Left hindlimb (tissue), 1 donor: ENCODE measurements around the gene AHNAK2.
"Not testable (repeated sequence)": the region's sequence is repeated elsewhere in the genome, so short reads cannot be mapped to it uniquely, and the experiment has no call there.

Source experiments
- DNase-seq: peaks from one replicate; pipeline ENCODE4 v3.0.0-alpha.2; 2018

Gene AHNAK2

DNA sequence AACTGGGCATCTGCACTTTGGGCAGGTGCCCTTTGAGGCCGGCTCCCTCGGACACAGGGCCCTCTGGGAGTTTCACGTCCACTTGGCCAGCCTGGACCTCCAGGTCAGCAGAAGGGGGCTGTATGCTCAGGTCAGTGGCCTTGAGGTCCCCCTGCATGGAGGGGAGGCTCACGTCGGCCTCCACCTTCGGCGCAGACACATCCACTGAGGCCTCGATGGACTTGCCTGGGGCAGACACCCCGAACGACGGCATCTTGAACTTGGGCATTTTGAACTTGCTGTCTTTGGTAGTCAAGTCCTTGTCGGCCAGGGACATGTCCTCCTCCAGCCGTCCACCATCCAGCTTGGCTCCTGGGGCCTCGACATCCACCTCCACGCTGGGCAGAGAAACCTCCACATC, 27.5 kb downstream of the AHNAK2 start:
- not testable (repeated sequence) for DNase-seq

DNA sequence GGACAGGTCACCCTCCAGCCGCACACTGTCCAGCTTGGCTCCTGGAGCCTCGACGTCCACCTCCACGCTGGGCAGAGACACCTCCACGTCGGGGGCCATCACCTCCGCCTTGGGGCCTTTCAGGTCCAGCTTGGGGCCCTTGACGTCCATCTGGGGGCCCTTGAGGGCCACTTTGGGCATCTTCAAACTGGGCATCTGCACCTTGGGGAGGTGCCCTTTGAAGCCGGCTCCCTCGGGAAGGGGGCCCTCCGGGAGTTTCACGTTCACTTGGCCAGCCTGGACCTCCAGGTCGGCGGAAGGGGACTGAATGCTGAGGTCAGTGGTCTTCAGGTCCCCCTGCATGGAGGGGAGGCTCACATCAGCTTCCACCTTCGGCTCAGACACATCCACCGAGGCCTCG, 28.2 kb downstream of the AHNAK2 start:
- DNase-seq, result no peak

DNA sequence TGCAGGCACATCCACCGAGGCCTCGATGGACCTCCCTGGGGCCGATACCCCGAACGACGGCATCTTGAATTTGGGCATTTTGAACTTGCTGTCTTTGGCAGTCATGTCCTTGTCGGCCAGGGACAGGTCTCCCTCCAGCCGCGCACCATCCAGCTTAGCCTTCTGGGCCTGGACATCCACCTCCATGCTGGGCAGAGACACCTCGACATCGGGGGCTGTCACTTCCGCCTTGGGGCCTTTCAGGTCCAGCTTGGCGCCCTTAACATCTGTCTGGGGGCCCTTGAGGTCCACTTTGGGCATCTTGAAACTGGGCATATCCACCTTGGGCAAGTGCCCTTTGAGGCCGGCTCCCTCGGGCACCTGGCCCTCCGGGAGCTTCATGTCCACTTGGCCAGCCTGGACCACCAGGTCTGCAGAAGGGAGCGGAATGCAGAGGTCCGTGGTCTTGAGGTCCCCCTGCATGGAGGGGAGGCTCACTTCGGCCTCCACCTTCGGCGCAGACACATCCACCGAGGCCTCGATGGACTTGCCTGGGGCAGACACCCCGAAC, 28.7 kb downstream of the AHNAK2 start:
- DNase-seq, result not testable (repeated sequence)

DNA sequence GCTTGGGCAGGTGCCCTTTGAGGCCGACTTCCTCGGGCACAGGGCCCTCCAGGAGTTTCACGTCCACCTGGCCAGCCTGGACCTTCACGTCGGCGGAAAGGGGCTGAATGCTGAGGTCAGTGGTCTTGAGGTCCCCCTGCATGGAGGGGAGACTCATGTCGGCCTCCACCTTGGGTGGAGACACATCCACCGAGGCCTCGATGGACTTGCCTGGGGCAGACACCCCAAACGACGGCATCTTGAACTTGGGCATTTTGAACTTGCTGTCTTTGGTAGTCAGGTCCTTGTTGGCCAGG, 29.5 kb downstream of the AHNAK2 start:
- DNase-seq, result no peak

DNA sequence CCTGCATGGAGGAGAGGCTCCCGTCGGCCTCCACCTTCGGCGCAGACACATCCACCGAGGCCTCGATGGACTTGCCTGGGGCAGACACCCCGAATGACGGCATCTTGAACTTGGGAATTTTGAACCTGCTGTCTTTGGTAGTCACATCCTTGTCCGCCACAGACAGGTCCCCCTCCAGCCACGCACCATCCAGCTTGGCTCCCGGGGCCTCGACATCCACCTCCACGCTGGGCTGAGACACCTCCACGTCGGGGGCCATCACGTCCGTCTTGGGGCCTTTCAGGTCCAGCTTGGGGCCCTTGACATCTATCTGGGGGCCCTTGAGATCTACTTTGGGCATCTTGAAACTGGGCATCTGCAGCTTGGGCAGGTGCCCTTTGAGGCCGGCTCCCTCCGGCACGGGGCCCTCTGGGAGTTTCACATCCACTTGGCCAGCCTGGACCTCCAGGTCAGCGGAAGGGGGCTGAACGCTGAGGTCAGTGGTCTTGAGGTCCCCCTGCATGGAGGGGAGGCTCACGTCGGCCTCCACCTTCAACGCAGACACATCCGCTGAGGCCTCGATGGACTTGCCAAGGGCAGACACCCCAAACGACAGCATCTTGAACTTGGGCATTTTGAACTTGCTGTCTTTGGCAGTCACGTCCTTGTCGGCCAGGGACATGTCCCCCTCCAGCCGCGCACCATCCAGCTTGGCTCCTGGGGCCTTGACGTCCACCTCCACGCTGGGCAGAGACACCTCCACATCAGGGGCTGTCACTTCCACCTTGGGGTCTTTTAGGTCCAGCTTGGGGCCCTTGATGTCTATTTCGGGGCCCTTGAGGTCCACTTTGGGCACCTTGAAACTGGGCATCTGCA, 30.1 kb downstream of the AHNAK2 start:
- not testable (repeated sequence) for DNase-seq

DNA sequence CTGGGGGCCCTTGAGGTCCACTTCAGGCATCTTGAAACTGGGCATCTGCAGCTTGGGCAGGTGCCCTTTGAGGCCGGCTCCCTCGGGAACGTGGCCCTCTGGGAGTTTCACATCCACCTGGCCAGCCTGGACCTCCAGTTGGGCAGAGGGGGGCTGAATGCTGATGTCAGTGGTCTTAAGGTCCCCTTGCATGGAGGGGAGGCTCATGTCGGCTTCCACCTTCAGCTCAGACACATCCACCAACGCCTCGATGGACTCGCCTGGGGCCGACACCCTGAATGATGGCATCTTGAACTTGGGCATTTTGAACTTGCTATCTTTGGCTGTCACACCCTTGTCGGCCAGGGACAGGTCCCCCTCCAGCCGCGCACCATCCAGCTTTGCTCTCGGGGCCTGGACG, 31.0 kb downstream of the AHNAK2 start:
- DNase-seq, result not testable (repeated sequence)

DNA sequence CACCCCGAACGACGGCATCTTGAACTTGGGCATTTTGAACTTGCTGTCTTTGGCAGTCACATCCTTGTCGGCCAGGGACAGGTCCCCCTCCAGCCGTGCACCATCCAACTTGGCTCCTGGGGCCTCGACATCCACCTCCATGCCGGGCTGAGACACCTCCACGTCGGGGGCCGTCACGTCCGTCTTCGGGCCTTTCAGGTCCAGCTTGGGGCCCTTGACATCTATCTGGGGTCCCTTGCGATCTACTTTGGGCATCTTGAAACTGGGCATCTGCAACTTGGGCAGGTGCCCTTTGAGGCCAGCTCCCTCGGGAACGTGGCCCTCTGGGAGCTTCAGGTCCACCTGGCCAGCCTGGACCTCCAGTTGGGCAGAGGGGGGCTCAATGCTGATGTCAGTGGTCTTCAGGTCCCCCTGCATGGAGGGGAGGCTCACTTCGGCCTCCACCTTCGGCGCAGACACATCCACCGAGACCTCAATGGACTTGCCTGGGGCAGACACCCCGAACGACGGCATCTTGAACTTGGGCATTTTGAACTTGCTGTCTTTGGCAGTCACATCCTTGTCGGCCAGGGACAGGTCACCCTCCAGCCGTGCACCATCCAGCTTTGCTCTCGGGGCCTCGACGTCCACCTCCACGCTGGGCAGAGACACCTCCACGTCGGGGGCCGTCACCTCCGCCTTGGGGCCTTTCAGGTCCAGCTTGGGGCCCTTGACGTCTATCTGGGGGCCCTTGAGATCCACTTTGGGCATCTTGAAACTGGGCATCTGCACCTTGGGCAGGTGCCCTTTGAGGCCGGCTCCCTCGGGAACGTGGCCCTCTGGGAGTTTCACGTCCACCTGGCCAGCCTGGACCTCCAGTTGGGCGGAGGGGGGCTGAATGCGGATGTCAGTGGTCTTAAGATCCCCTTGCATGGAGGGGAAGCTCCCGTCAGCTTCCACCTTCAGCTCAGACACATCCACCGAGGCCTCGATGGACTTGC, 31.9 kb downstream of the AHNAK2 start:
- DNase-seq, result not testable (repeated sequence)

DNA sequence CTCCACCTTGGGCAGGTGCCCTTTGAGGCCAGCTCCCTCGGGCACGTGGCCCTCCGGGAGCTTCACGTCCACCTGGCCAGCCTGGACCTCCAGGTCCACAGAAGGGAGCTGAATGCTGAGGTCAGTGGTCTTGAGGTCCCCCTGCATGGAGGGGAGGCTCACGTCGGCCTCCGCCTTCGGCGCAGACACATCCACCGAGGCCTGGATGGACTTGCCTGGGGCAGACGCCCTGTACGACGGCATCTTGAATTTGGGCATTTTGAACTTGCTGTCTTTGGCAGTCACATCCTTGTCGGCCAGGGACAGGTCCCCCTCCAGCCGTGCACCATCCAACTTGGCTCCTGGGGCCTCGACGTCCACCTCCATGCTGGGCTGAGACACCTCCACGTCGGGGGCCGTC, 32.9 kb downstream of the AHNAK2 start:
- not testable (repeated sequence) for DNase-seq

DNA sequence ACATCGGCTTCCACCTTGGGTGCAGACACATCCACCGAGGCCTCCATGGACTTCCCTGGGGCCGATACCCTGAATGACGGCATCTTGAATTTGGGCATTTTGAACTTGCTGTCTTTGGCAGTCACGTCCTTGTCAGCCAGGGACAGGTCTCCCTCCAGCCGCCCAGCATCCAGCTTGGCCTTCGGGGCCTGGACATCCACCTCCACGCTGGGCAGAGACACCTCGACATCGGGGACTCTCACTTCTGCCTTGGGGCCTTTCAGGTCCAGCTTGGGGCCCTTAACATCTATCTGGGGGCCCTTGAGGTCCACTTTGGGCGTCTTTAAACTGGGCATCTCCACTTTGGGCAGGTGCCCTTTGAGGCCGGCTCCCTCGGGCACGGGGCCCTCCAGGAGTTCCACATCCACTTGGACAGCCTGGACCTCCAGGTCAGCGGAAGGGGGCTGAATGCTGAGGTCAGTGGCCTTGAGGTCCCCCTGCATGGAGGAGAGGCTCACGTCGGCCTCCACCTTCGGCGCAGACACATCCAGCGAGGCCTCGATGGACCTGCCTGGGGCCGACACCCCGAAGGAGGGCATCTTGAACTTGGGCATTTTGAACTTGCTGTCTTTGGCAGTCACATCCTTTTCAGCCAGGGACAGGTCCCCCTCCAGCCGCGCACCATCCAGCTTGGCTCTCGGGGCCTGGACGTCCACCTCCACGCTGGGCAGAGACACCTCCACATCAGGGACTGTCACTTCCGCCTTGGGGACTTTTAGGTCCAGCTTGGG, 33.6 kb downstream of the AHNAK2 start:
- DNase-seq, result not testable (repeated sequence)

DNA sequence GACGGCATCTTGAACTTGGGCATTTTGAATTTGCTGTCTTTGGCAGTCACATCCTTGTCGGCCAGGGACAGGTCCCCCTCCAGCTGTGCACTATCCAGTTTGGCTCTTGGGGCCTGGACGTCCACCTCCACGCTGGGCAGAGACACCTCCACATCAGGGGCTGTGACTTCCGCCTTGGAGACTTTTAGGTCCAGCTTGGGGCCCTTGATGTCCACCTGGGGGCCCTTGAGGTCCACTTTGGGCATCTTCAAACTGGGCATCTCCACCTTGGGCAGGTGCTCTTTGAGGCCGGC, 34.2 kb downstream of the AHNAK2 start:
- DNase-seq, result not testable (repeated sequence)

DNA sequence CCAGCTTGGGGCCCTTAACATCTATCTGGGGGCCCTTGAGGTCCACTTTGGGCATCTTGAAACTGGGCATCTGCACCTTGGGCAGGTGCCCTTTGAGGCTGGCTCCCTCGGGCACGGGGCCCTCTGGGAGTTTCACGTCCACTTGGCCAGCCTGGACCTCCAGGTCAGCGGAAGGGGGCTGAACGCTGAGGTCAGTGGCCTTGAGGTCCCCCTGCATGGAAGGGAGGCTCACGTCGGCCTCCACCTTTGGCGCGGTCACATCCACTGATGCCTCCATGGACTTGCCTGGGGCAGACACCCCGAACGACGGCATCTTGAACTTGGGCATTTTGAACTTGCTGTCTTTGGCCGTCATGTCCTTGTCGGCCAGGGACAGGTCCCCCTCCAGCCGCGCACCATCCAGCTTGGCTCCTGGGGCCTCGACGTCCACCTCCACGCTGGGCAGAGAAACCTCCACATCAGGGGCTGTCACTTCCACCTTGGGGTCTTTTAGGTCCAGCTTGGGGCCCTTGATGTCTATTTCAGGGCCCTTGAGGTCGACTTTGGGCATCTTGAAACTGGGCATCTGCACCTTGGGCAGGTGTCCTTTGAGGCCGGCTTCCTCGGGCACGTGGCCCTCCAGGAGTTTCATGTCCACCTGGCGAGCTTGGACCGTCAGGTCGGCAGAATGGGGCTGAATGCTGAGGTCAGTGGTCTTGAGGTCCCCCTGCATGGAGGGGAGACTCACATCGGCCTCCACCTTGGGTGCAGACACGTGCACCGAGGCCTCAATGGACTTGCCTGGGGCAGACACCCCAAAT, 34.8 kb downstream of the AHNAK2 start:
- DNase-seq, result not testable (repeated sequence)

DNA sequence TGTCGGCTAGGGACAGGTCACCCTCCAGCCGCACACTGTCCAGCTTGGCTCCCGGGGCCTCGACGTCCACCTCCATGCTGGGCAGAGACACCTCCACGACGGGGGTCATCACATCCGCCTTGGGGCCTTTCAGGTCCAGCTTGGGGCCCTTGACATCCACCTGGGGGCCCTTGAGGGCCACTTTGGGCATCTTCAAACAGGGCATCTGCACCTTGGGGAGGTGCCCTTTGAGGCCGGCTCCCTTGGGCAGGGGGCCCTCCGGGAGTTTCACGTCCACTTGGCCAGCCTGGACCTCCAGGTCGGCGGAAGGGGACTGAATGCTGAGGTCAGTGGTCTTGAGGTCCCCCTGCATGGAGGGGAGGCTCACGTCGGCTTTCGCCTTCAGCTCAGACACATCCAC, 35.6 kb downstream of the AHNAK2 start:
- no peak for DNase-seq

DNA sequence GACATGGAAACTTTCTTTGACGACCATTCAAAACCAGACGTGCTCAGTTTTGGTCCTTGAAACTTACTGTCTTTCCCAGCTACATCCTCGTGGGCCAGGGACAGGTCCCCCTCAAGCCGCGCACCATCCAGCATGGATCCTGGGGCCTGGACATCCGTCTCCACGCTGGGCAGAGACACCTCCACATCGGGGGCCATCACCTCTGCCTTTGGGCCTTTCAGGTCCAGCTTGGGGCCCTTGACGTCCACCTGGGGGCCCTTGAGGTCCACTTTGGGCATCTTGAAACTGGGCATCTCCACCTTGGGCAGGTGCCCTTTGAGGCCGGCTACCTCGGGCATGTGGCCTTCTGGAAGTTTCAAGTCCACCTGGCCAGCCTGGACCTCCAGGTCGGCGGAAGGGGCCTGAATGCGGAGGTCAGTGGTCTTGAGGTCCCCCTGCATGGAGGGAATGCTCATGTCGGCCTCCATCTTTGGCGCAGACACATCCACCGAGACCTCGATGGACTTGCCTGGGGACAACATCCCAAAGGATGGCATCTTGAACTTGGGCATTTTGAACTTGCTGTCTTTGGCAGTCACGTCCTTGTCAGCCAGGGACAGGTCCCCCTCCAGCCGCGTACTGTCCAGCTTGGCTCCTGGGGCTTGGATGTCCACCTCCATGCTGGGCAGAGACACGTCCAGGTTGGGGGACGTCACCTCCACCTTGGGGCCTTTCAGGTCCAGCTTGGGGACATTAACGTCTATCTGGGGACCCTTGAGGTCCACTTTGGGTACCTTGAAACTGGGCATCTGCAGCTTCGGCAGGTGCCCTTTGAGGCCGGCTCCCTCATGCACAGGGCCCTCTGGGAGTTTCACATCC, 36.4 kb downstream of the AHNAK2 start:
- no peak for DNase-seq

DNA sequence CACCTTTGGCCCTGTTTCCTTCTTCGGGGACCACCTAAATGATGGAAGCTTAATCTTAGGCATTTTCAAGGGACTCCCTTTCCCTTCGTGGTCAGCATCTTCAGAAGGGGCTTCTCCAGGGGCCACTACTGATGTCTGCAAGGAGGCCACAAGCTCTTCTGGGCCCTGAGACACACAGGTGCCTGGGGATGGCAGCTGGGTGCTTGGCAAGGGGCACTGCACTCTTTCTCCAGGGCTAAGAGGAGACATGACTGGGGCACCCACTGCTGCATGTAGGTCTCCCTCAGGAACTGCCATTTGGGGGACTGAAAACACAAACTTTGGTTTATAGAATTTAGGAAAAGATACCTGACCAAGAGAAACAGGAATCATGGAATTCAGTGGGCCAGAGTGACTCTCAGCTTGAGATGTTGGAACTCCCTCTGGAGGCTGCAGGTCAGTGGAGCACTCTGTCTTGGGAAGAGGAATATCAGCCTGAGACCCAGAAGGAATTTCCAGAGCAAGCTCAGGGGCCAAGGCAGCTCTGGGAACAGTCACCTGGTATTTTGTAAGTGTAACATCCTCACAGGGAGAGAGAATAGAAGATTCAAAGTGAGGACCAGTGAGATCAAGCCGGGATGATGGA, 37.5 kb downstream of the AHNAK2 start:
- DNase-seq, result no peak

DNA sequence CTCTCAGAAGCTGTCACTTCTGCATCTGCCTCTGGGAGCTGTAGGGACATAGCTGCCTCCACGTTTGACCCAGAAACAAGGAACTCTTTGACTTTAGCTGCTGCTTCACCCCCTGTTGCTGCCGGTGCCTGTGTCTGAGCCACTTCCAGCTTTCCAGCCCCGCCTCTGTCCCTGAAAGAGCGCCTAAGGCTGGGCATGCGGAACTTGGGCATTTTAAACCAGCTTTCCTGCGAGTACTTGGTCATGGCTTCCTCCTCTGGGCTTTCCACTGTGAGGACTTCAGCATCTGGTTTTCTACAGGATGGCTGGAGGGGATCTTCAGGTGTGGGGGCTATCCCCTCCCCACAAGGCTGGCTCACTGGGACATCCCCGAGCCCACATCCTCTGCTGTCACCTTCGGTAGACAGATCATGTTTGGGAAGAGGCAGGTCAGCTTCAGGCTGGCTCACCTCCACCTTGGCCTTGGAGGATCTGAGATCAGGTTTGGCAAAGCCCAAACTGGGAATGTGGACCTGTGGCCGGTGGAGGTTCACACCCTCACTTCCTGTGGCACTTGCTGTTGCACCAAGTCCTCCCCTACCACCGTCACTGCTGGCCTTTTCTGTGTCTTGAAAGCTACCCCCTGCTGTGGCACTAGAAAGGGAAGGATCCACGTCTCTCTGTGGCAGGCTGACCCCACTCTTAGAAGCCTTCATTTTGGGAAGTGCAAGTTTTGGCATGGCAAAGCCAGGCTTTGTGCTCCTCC, 38.3 kb downstream of the AHNAK2 start:
- DNase-seq, result no peak

DNA sequence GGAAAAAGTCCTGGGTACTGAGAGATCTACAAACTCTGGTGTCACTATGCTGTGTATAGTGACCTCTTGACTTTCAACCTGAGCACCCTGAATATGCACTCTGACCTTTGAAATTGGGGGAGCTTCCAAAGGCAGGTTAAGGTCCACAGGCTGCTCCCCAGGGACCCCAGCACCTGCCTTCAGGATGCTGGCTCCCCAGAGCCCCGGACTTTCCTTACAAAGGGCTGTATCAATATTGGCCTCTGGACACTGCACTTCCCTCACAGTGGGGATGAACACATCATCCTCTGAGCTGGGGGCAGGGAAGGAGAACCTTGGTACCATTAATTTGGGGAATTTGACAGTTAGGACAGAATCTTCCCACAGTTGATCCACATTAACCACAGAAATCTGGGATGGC, 39.2 kb downstream of the AHNAK2 start:
- no peak for DNase-seq

DNA sequence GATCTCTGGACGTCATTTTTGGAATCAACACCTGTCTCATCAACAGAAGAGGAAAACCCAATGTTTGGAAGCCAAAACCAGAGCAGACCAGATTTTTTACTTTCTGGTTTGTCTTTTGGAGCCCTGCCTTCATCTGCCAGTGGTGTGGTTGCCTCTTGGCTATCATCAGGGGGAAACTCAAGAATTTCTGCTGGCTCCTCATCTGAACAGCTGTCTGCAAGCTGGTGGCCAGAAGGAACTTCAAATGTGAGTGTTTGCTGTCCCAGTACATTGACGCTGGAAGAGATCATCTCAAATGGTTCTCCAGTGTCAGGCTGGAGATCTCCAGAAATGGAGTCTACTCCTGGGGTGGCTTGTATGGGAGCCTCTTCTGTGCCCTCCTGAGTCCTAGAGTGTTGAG, 39.7 kb downstream of the AHNAK2 start:
- no peak for DNase-seq

DNA sequence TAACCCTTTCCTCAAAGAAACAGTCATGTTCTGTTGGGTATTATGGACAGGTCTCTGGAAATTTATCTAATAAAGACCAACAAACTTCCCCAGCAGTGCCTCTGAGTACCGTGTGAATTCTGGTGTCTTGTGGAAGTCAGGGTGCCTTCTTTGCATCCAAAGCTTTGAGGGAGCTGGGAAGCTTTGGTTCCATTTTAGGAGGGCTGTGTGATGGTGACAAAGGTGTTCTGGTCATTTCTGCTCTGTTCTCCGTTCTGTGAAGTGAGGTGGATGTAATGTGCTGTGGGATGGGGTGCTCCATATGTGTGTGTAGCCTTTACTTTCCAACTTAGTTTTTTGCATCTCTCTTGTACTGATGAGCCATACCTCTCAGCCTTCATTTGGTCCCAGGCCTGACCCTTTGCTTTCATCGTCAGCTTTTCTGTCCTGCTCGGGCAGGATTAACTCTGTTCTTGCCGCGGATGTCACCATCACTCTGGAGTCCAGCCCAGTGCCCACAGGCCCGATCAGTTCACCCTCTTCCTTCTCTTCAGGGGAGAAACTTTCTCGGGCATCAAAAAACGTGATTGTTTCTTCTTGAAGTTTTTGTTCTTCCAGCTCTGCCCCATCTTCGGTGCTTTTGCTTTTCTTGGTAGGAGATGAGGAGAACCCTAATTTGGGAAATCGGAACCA, 40.3 kb downstream of the AHNAK2 start:
- no peak for DNase-seq

DNA sequence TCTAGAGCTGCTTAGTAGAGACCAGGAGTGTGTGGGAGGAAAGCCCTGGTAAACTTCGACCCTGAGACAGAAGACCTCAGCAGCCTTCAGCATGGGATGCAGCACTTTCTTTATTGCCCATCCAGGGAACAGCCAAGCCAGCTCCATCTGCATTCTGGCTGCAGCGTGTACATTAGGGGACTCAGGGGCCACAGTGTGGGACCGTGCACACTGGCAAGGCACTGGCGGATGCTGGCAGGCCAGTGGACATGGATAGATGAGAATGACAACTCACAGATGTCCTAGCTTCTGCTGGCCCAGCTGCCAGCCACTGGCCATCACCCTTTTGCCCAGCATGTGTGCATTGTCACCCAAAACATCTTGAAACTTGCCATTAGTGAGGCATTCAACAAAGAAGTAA, 41.0 kb downstream of the AHNAK2 start:
- DNase-seq, result no peak
